H9 (cell line): ENCODE measurements around the gene SEMA5A. TPM values are rescaled to one million over a fixed set of nuclear protein-coding genes. Genes with fewer than 3 reads are reported as not detected.

ENCODE experiments used
- DNase-seq: peaks from one replicate; pipeline ENCODE4 v3.0.0-alpha.2; 2017
- H2AFZ ChIP-seq: one replicate; pipeline ENCODE4 v1.6.1; 2013; ENCODE audit warnings: mild to moderate bottlenecking, low read length, control low read depth, moderate library complexity
- H2AK5ac ChIP-seq: 2 replicates; pipeline ENCODE4 v1.6.1; 2013; ENCODE audit warnings: low read length, control low read depth, mixed read lengths; ENCODE audit not compliant: insufficient read length
- H2BK120ac ChIP-seq: one replicate; pipeline ENCODE4 v1.6.1; 2013; ENCODE audit warnings: low read depth, mild to moderate bottlenecking, low read length, control low read depth, inconsistent platforms; ENCODE audit not compliant: poor library complexity, severe bottlenecking
- H2BK12ac ChIP-seq: 2 replicates; pipeline ENCODE4 v1.6.1; 2013; ENCODE audit warnings: low read length, control low read depth, mixed read lengths, low read depth; ENCODE audit not compliant: insufficient read length
- H2BK15ac ChIP-seq: 2 replicates; pipeline ENCODE4 v1.6.1; 2013; ENCODE audit warnings: low read depth, low read length, control low read depth
- H2BK20ac ChIP-seq: one replicate; pipeline ENCODE4 v1.6.1; 2013; ENCODE audit warnings: low read depth, mild to moderate bottlenecking, low read length, control low read depth, inconsistent platforms; ENCODE audit not compliant: poor library complexity, severe bottlenecking
- H2BK5ac ChIP-seq: 2 replicates; pipeline ENCODE4 v1.6.1; 2013; ENCODE audit warnings: low read length, control low read depth, mixed read lengths; ENCODE audit not compliant: insufficient read length
- H3K14ac ChIP-seq: 2 replicates; pipeline ENCODE4 v1.6.1; 2013; ENCODE audit warnings: low read length, control low read depth; ENCODE audit not compliant: insufficient read depth
- H3K18ac ChIP-seq: 2 replicates; pipeline ENCODE4 v1.6.1; 2013; ENCODE audit warnings: low read depth, mild to moderate bottlenecking, mixed read lengths, low read length, control low read depth; ENCODE audit not compliant: insufficient read length
- H3K23ac ChIP-seq: 2 replicates; pipeline ENCODE4 v1.6.1; 2013; ENCODE audit warnings: low read length, control low read depth, mixed read lengths, low read depth; ENCODE audit not compliant: insufficient read length
- H3K23me2 ChIP-seq: 2 replicates; pipeline ENCODE4 v1.6.1; 2013; ENCODE audit warnings: low read depth, mild to moderate bottlenecking, mixed read lengths, low read length, control low read depth; ENCODE audit not compliant: insufficient read length, poor library complexity, severe bottlenecking
- H3K27ac ChIP-seq: 2 replicates; pipeline ENCODE4 v1.5.1; 2013; ENCODE audit warnings: low read length, control low read depth, mixed read lengths, low read depth; ENCODE audit not compliant: insufficient read length
- H3K27me3 ChIP-seq: 2 replicates; pipeline ENCODE4 v1.6.1; 2013; ENCODE audit warnings: low read length, control low read depth, inconsistent platforms; ENCODE audit not compliant: insufficient read depth
- H3K4ac ChIP-seq: 2 replicates; pipeline ENCODE4 v1.6.1; 2013; ENCODE audit warnings: low read depth, mild to moderate bottlenecking, control low read depth, inconsistent platforms, low read length, moderate library complexity
- H3K4me1 ChIP-seq: 2 replicates; pipeline ENCODE4 v1.6.1; 2013; ENCODE audit warnings: low read length, control low read depth, inconsistent platforms; ENCODE audit not compliant: insufficient read depth
- H3K4me2 ChIP-seq: 2 replicates; pipeline ENCODE4 v1.6.1; 2013; ENCODE audit warnings: low read length, control low read depth, mixed read lengths; ENCODE audit not compliant: insufficient read length, insufficient read depth
- H3K56ac ChIP-seq: 2 replicates; pipeline ENCODE4 v1.6.1; 2013; ENCODE audit warnings: low read depth, mild to moderate bottlenecking, mixed read lengths, low read length, control low read depth; ENCODE audit not compliant: insufficient read length
- H3K79me1 ChIP-seq: 2 replicates; pipeline ENCODE4 v1.6.1; 2013; ENCODE audit warnings: low read depth, mild to moderate bottlenecking, moderate library complexity, low read length, control low read depth, inconsistent platforms; ENCODE audit not compliant: insufficient read depth, poor library complexity, severe bottlenecking
- H3K79me2 ChIP-seq: 2 replicates; pipeline ENCODE4 v1.6.1; 2013; ENCODE audit warnings: low read length, control low read depth, inconsistent platforms; ENCODE audit not compliant: insufficient read depth
- H3K9ac ChIP-seq: 2 replicates; pipeline ENCODE4 v1.6.1; 2013; ENCODE audit warnings: low read length, control low read depth, mixed read lengths; ENCODE audit not compliant: insufficient read length; ENCODE audit errors: extremely low read depth
- H3K9me3 ChIP-seq: one replicate; pipeline ENCODE4 v1.6.1; 2013; ENCODE audit warnings: low read depth, low read length, inconsistent platforms; ENCODE audit not compliant: control insufficient read depth
- H3T11ph ChIP-seq: one replicate; pipeline ENCODE4 v1.6.1; 2013; ENCODE audit warnings: mild to moderate bottlenecking, low read length, control low read depth, inconsistent platforms
- H4K20me1 ChIP-seq: one replicate; pipeline ENCODE4 v1.6.1; 2013; ENCODE audit not compliant: control insufficient read depth, insufficient read length, insufficient read depth
- H4K5ac ChIP-seq: 2 replicates; pipeline ENCODE4 v1.6.1; 2013; ENCODE audit warnings: low read depth, mild to moderate bottlenecking, mixed read lengths, low read length, control low read depth; ENCODE audit not compliant: insufficient read length
- H4K8ac ChIP-seq: replicated peaks from 2 replicates; pipeline ENCODE4 v1.6.1; 2013; ENCODE audit warnings: low read length, control low read depth, mixed read lengths, low read depth; ENCODE audit not compliant: insufficient read length
- H4K91ac ChIP-seq: 2 replicates; pipeline ENCODE4 v1.6.1; 2013; ENCODE audit warnings: low read depth, mild to moderate bottlenecking, moderate library complexity, mixed read lengths, low read length, control low read depth; ENCODE audit not compliant: insufficient read length
- H3K27ac Mint-ChIP-seq, 3 experiments: 2 replicates in 2 of 3; 3 replicates in 1 of 3; pipeline ENCODE4 v1.8.0; 2020 to 2021; ENCODE audit warnings: mixed read lengths in 3 of 3, mild to moderate bottlenecking in 1 of 3, moderate library complexity in 1 of 3
- H3K27me3 Mint-ChIP-seq: 2 replicates; pipeline ENCODE4 v1.8.0; 2021; ENCODE audit warnings: low read depth, mild to moderate bottlenecking, moderate library complexity, mixed read lengths
- H3K36me3 Mint-ChIP-seq, 3 experiments: 2 replicates in 2 of 3; 3 replicates in 1 of 3; pipeline ENCODE4 v1.8.0; 2020 to 2021; ENCODE audit warnings: low read depth in 3 of 3, mixed read lengths in 3 of 3; ENCODE audit not compliant: insufficient read depth in 1 of 3
- H3K4me1 Mint-ChIP-seq, 2 experiments: 2 replicates each; pipeline ENCODE4 v1.8.0; 2020; ENCODE audit warnings: mixed read lengths in 2 of 2
- H3K4me3 Mint-ChIP-seq, 2 experiments: 2 replicates in 1 of 2; 3 replicates in 1 of 2; pipeline ENCODE4 v1.8.0; 2020 to 2021; ENCODE audit warnings: mild to moderate bottlenecking in 2 of 2, mixed read lengths in 2 of 2, moderate library complexity in 1 of 2
- H3K9me3 Mint-ChIP-seq, 2 experiments: 2 replicates in 1 of 2; 3 replicates in 1 of 2; pipeline ENCODE4 v1.8.0; 2020; ENCODE audit warnings: mild to moderate bottlenecking in 2 of 2, mixed read lengths in 2 of 2, moderate library complexity in 1 of 2
- CTCF ChIP-seq: fragments of 200-600 bp; sonication (generic); conservative IDR thresholded peaks from 3 replicates; pipeline ENCODE4 v1.8.0; 2021; ENCODE audit warnings: antibody characterized with exemption, mild to moderate bottlenecking
- WGBS: extraction: QIAGEN DNeasy Blood & Tissue Kit; methylation state at CpG from one replicate; pipeline ENCODE4 v1.1.7; 2013; ENCODE audit warnings: missing lambda C conversion rate, low lambda C conversion rate, mixed read lengths; ENCODE audit not compliant: insufficient read length; ENCODE audit errors: extremely low coverage; 5-methylcytosine and 5-hydroxymethylcytosine counted together
- total RNA-seq: library from RNA; stranded (reverse); gene quantifications from 2 replicates; pipeline ENCODE4 v1.2.1, GENCODE V29; 2021

SEMA5A gene
- total RNA-seq, 1 experiment from 2014 or later, result 4.3 TPM

GRCh38 chr5:9174446-9174845, 371.4 kb downstream of the SEMA5A start:
- Histone ChIP-seq H3K9ac (no peak overlapping the region), H2AFZ (no peak overlapping the region), H2AK5ac (no peak overlapping the region), H2BK15ac (no peak overlapping the region), H3K27me3 (no peaks in the 10 kb centered on the region), H3K4ac (no peak overlapping the region), H3K79me1 (no peaks in the 10 kb centered on the region), H4K91ac (no peak overlapping the region), H3K23me2 (no peaks in the 10 kb centered on the region), H4K20me1 (no peaks in the 10 kb centered on the region), H2BK20ac (no peak overlapping the region), H2BK5ac (no peak overlapping the region), H4K5ac (no peak overlapping the region), H3K18ac (no peak overlapping the region), H3K27ac (no peak overlapping the region), H3K4me2 (no peak overlapping the region), H2BK120ac (no peak overlapping the region), H3T11ph (no peak overlapping the region), H3K56ac (no peak overlapping the region), H3K4me1 (no peaks in the 10 kb centered on the region), H2BK12ac (no peak overlapping the region), H3K14ac (no peak overlapping the region), H3K23ac (no peak overlapping the region), H4K8ac (no peak overlapping the region), H3K79me2 (no peaks in the 10 kb centered on the region), H3K9me3 (no peaks in the 10 kb centered on the region)
- Mint-ChIP-seq H3K4me3 (no peak overlapping the region), H3K4me1 (peaks cover 2 to 3% of the 10 kb centered on the region in 2 experiments; a peak in 3 of 4 replicates), H3K27me3 (no peaks in the 10 kb centered on the region; the same call in 1 of the 2 replicates), H3K9me3 (peaks cover 0 to 4% of the 10 kb centered on the region in 2 experiments; a peak in 1 of 5 replicates), H3K27ac (no peak overlapping the region; a peak in 1 of 7 replicates), H3K36me3 (peaks cover 0 to 8% (median 0%) of the 10 kb centered on the region in 3 experiments; a peak in 2 of 7 replicates)
- no CpG with 5 or more reads among the region's 3 CpGs for whole genome bisulfite sequencing
- DNase-seq, result no peak
- no peak for TF ChIP-seq CTCF
